ENCODE data around the gene GPC3.
"Not testable (repeated sequence)": the region's sequence is repeated elsewhere in the genome, so short reads cannot be mapped to it uniquely, and the experiment has no call there.

The GPC3 gene

GRCh38 chrX:133542476-133542875 is 442.9 kb downstream of the GPC3 start:
- DNase-seq, result no peak

GRCh38 chrX:133541021-133541420 is 444.4 kb downstream of the GPC3 start:
- DNase-seq, result no peak

- DNase-seq, result no peak
These were observed 447.2 kb downstream of the GPC3 start for GRCh38 chrX:133538148-133538547.

- no peak for DNase-seq
These were observed 448.3 kb downstream of the GPC3 start for GRCh38 chrX:133537142-133537541.

GRCh38 chrX:133535066-133535465 is 450.3 kb downstream of the GPC3 start:
- no peak for DNase-seq

GRCh38 chrX:133534172-133534571 is 451.2 kb downstream of the GPC3 start:
- no peak for DNase-seq

GRCh38 chrX:133533249-133533648 is 452.1 kb downstream of the GPC3 start:
- DNase-seq, result no peak

- no peak for DNase-seq
These were observed 454.4 kb downstream of the GPC3 start for GRCh38 chrX:133530960-133531359.

- DNase-seq, result no peak
These were observed 455.8 kb downstream of the GPC3 start for GRCh38 chrX:133529578-133529977.

- no peak for DNase-seq
These were observed 457.6 kb downstream of the GPC3 start for GRCh38 chrX:133527825-133528224.

- DNase-seq, result no peak
These were observed 458.0 kb downstream of the GPC3 start for GRCh38 chrX:133527415-133527814.

GRCh38 chrX:133526773-133527172 is 458.6 kb downstream of the GPC3 start:
- not testable (repeated sequence) for DNase-seq

- no peak for DNase-seq
These were observed 461.9 kb downstream of the GPC3 start for GRCh38 chrX:133523526-133523925.

- DNase-seq, result no peak
These were observed 462.3 kb downstream of the GPC3 start for GRCh38 chrX:133523081-133523487.

GRCh38 chrX:133516686-133517085 is 468.7 kb downstream of the GPC3 start:
- no peak for DNase-seq

- no peak for DNase-seq
These were observed 470.9 kb downstream of the GPC3 start for GRCh38 chrX:133514486-133514885.

- DNase-seq, result no peak
These were observed 472.3 kb downstream of the GPC3 start for GRCh38 chrX:133513123-133513522.

- no peak for DNase-seq
These were observed 474.4 kb downstream of the GPC3 start for GRCh38 chrX:133511041-133511440.

GRCh38 chrX:133497356-133497755 is 488.0 kb downstream of the GPC3 start:
- no peak for DNase-seq

- no peak for DNase-seq
These were observed 489.7 kb downstream of the GPC3 start for GRCh38 chrX:133495464-133496391.

GRCh38 chrX:133493366-133493765 is 492.0 kb downstream of the GPC3 start:
- no peak for DNase-seq

GRCh38 chrX:133490955-133491354 is 494.4 kb downstream of the GPC3 start:
- DNase-seq, result no peak

Data from activated CD8-positive, alpha-beta memory T cell treated with anti-CD3 and anti-CD28 coated beads, Interleukin-2, amount 50 U/mL, for 48 hours (primary cell).